Measurements from ENCODE around the gene FTO.

DNA sequence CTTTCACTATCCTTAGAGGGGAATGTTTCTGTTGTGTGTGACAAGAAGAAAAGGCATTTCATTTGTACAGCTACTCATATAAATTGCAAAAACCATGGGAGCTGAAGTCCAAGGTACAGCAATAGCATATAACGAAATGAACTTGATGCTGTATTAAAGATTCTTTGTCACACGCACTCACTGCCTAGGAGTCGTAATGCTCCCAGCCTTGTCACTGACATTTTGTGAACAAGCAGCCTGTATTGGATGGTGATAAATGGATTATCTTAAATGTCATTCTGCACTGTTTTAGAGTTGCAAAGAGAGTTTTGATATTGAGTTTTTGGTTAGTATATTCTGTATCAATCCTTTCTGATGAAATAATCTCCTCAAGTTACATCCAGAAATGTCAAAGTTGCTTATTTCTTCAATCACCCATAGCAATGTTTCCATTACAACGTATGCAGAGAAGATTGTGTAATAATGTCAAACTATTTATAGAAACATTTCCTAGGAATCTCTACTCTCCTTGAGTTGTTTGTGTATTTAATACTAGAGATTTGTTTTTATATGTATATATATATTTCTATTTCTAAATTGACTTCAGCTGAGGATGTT, 270.6 kb downstream of the FTO start:
- TF ChIP-seq GATA3 (IDR thresholded peaks at IDR 0.05; ENCODE audit: low read depth, low read length): no peak
- TF ChIP-seq GATA2 (IDR thresholded peaks at IDR 0.05; ENCODE audit: low read depth, low read length): no peak
